Stimulated activated CD4-positive, alpha-beta T cell treated with anti-CD3 and anti-CD28 coated beads, Interleukin-12 subunit alpha, Interleukin-12 subunit beta, amount 100 ng/mL, for 48 hours (primary cell): ENCODE measurements around the gene SLC18A3.

Experiments
- DNase-seq, 3 donors: peaks; one replicate each; pipeline ENCODE4 v3.0.0-alpha.2; 2020; ENCODE audit warnings: low read depth in 2 of 3, low spot score in 1 of 3

SLC18A3 gene

GRCh38 chr10:49610114-49610457 is at the start of gene SLC18A3:
Gene SLC18A3, plus strand, starts transcription at chr10:49610310. Its CDS starts 431 bp downstream, at chr10:49610741.
- DNase-seq, result no peak

GRCh38 chr10:49560526-49560925 is 49.6 kb upstream of the SLC18A3 start:
- no peak for DNase-seq

GRCh38 chr10:49562893-49563292 is 47.2 kb upstream of the SLC18A3 start:
- DNase-seq, result no peak

GRCh38 chr10:49564461-49565009 is 45.6 kb upstream of the SLC18A3 start:
- DNase-seq, result no peak

GRCh38 chr10:49567810-49568209 is 42.3 kb upstream of the SLC18A3 start:
- no peak for DNase-seq

- no peak for DNase-seq
These were observed 41.9 kb upstream of the SLC18A3 start for GRCh38 chr10:49568235-49568634.

- DNase-seq, result no peak
These were observed 41.0 kb upstream of the SLC18A3 start for GRCh38 chr10:49569031-49569631.

- no peak for DNase-seq
These were observed 38.7 kb upstream of the SLC18A3 start for GRCh38 chr10:49571388-49571787.

GRCh38 chr10:49572594-49573114 is 37.5 kb upstream of the SLC18A3 start:
- no peak for DNase-seq

GRCh38 chr10:49575489-49576072 is 34.5 kb upstream of the SLC18A3 start:
- DNase-seq, result no peak

- DNase-seq, result no peak
These were observed 32.8 kb upstream of the SLC18A3 start for GRCh38 chr10:49577182-49577925.

GRCh38 chr10:49578392-49578791 is 31.7 kb upstream of the SLC18A3 start:
- no peak for DNase-seq

GRCh38 chr10:49579621-49580020 is 30.5 kb upstream of the SLC18A3 start:
- DNase-seq, result no peak

GRCh38 chr10:49585387-49585786 is 24.7 kb upstream of the SLC18A3 start:
- no peak for DNase-seq

GRCh38 chr10:49587981-49588380 is 22.1 kb upstream of the SLC18A3 start:
- no peak for DNase-seq

- peak; percentile 25 to 51 (median 43) for DNase-seq
These were observed 17.2 kb upstream of the SLC18A3 start for GRCh38 chr10:49592726-49593563.

- no peak for DNase-seq
These were observed 16.6 kb upstream of the SLC18A3 start for GRCh38 chr10:49593564-49593875.

- no peak for DNase-seq
These were observed 16.1 kb upstream of the SLC18A3 start for GRCh38 chr10:49593998-49594397.

- no peak for DNase-seq
These were observed 15.5 kb upstream of the SLC18A3 start for GRCh38 chr10:49594594-49594993.

- DNase-seq, result no peak
These were observed 15.0 kb upstream of the SLC18A3 start for GRCh38 chr10:49595003-49595712.
